AG08395 (cell line): ENCODE results near the gene SYNJ2.

Source experiments
- DNase-seq: peaks from one replicate; pipeline ENCODE4 v3.0.0; 2012; ENCODE audit warnings: mixed read lengths, low spot score

SYNJ2 gene

DNA sequence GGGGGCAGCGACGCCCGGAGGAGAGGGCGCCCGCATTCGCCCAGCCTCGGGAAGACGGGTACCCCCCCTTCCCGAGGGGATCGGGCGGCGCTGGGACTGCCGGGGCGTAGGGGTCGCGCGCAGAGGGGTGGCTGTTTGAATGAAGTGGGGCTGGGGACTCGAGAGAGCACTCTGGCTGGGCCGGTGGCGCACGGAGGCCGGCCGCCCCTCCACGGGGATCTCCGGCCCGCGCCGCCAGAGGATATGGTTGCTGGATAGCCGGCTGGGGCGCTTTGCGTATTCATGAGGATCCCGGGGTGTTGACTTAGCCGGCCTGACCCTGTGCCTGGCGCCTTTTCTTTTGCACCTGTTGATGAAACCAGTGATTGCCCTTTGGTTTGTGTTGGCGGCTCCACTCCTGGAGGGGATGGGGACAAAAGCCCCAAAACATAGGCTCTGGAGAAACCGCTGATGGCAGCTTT lies 469 bp downstream of the SYNJ2 start:
- DNase-seq, result peak; percentile 21

GRCh38 chr6:157982563-157983405 lies 1.1 kb downstream of the SYNJ2 start:
- peak; percentile 45 for DNase-seq

DNA sequence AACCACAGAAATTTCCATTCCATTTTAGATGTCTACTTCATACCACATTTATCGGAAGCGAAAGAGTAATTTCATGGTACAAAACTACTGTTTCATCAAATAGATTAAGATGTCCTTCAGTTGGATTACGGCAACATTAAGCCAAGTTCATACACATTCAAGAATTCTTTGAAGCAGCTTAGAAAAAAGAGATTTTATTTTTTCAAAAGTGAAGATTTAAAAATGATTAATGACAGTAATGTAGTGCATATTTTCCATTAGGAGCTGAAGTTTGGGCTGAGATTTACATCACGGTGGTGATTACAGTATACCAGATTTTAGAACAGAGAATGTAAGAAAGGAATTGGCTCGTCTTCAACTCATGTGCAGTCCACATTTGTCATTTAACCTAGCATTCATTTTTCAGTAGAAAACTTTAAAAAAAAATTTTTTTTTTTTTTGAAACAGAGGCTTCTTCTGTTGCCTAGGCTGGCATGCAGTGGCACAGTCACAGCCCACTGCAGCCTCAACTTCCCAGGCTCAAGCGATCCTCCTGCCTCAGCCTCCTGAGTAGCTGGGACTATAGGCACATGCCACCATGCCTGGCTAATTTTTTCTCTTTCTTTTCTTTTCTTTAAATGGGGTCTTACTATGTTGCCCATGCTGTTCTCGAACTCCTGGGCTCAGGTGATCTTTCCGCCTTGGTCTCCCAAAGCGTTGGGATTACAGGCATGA lies 1.9 kb downstream of the SYNJ2 start:
- DNase-seq, result peak; percentile 35

- no peak for DNase-seq
Observed at GRCh38 chr6:157984128-157984527, 2.5 kb downstream of the SYNJ2 start.

- no peak for DNase-seq
Observed at GRCh38 chr6:157984686-157985225, 3.1 kb downstream of the SYNJ2 start.

DNA sequence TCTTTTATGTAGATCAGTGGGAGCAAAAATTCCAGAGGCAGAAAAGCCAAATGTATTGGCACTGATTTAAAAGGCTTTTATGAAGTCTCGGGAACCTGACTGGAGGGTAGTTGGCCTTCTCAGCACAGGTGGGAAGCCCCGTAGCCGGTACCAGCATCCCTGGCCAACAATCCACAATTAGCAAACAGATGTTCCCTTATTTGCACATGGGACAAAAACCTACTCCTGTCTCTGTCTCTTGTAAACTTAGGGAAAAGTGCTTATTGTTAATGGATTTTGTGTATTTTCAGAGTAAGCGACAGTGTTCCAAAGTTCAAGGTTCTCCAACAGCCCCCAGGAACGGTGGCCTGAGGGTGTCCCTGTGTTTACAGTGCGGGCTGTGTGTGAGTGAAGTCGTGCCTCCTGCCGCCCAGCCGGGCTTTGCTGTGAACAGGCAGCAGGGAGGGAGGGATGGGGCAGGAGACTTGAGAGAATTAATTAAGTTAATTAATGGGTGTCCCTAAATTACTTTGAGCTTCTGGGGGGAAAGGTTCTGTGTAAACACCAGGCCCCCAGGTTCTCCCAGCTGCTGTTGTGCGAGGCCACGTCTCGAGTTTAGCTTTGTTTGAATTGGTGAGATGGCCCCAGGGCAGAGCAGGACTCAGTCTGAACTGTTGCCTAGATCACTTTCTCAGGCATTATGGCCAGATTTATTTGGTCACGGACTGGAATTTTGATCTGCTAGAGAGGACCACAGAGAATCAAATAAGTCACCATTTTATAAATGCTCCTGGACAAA lies 3.9 kb downstream of the SYNJ2 start:
- DNase-seq, result no peak

- no peak for DNase-seq
Observed at GRCh38 chr6:157987788-157988699, 6.4 kb downstream of the SYNJ2 start.

GRCh38 chr6:157988700-157989063 lies 7.0 kb downstream of the SYNJ2 start:
- no peak for DNase-seq

DNA sequence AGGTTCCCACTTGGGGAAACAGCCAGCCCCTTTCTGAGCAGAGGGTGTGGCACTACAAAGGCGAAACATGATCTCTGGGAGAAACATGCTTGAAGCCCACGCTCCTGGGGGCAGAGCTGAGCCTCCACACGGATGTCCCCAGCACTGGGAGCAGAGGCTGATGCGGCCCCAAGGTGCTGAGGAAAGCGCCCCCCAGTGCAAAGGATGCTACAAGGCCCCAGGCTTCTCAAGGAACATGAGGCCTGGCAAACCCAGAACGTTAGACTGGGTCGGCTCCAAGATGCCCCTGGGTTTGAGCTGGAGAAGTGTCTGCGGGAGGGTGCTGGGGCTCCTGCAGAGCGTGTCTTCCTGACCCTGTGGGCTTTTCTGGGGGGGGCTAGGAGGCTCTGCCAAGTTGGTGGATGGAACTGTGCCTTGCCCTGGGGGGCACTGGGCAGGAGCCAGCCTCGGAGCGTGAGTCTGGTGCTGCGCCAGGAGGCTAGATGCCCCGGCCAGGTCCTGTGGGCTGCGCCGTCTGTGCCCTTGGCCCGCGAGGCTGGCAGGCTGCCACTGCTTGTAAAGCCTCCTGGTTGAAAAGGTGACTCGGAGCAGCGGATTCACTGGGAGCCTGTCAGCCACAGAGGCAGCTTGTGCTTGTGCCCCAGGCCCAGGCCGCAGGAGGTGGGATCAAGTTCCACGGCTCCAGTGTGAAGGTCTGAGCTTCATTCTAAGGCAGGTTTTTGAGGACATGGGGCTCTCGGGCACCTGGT lies 8.1 kb downstream of the SYNJ2 start:
- DNase-seq, result peak; percentile 7

GRCh38 chr6:157990321-157991066 lies 8.8 kb downstream of the SYNJ2 start:
- DNase-seq, result no peak

DNA sequence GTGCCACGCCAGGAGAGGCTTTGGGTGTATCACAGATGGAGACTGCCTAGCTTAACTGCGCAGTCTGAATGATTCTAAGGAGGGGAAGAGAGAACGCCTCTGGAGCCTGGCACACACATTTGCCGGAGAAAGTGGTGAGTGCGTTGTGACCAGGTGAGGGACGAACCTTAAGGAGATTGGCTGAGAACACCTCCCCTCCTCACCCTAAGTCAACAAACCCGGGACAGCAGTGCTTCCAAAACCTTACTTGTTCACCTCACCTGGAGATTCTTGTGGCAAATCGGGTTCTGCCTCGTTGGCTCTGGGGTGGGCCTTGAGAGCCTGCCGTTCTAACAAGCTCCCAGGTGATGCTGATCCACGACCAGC lies 9.4 kb downstream of the SYNJ2 start:
- no peak for DNase-seq

GRCh38 chr6:157993076-157993475 lies 11.4 kb downstream of the SYNJ2 start:
- DNase-seq, result no peak

GRCh38 chr6:157994125-157994795 lies 12.6 kb downstream of the SYNJ2 start:
- no peak for DNase-seq

GRCh38 chr6:157995458-157995857 lies 13.8 kb downstream of the SYNJ2 start:
- no peak for DNase-seq

DNA sequence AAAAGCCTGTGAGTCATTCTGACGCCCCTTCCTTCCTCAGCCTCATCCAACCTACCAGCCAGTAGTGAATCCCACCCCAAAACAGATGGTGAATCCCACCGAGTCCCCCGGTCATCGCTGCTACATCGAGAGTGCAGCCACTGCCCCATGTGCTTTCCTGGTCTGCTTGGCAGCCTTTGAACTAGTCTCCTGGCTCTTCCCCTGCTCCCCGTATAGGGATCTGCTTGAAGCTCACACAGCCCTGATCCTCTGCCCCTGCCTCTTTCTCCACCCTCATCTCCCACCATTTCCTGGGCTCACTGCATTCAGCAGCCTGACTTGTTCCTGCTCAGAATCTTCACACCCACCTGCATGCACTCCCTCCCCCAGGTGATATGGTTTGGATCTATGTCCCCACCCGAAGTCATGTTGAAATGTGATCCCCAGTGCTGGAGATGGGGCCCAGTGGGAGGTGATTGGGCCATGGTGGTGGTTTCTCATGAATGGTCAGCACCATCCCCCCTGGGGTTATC lies 14.6 kb downstream of the SYNJ2 start:
- no peak for DNase-seq

- DNase-seq, result no peak
Observed at GRCh38 chr6:157996918-157997702, 15.4 kb downstream of the SYNJ2 start.

DNA sequence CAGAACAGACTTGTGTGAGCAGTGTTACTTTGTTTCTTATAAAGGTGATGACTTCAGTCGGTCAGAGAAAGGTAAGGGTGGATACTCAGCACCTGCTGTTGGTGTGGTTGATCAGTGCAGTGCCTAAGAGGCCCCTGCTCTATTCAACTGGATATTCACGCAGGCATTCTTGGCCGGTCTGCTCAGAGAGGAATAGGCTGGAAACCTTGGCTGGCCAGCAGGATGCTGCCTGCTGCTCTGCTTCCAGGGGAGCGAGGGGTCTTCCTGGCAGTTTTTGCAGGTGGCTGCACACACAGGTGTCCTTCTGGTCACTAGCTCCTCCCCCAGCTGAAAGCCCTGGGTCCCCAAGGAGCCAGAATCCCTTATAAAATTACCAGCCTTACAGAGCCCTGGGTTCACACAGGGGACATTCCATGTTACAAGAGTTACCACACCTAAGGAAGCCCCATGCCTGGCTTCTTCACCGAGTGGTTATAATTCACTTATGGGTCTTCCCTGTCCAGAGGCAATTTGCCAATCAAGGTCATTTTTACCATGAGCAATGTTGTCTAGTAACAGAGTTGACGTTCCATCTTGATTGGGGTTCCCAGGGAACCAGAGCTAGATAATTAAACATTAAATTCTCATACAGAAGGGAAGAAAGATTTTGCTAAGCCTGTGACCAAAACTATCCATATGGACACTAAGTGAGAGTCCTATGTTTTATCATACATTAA lies 16.4 kb downstream of the SYNJ2 start:
- DNase-seq, result no peak
